WI38 (cell line): ENCODE measurements around the gene CHRNA4.

Experiments
- H3K4me3 ChIP-seq: 2 replicates; pipeline ENCODE4 v1.5.1; 2011; ENCODE audit warnings: low read depth, mild to moderate bottlenecking, control low read depth, low read length
- CTCF ChIP-seq: IDR thresholded peaks from 2 replicates; pipeline ENCODE4 v1.5.1; 2012; ENCODE audit warnings: low read depth, mild to moderate bottlenecking, control low read depth, low read length

CHRNA4 gene

DNA sequence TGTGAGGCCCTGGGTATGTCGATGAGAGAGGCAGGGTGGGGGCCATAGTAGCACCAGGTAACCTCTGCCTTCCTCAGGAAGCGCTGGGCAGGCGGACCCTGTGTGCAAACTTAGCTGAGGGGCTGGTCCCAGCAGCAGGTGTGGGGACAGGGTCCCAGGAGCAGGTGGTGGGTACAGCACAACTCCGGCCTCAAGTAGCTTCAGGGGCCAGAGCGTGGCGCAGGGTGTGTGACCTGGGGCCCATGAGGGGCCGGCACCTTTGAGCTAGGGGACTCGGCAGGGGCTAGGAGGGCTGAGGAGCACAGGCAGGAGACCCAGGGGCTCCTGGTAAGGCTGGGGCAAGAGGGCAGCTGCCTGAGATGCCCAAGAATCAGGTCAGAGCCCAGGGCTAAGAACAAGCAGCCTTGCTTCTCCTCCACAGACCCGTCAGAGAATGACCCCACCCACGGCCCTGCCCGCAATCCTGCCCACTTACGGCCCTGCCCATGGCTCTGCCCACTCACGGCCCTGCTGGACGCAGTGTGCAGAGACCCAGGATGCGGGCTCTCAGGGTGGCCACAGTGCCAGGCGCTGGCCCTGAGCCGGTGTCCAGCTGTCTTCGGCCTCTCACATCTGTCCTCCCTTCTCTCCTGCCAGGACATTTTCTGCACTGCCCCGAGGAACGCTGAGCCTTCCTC lies 30.9 kb downstream of the CHRNA4 start:
- H3K4me3 ChIP-seq = no peak overlapping the region
- TF ChIP-seq CTCF = no peak

DNA sequence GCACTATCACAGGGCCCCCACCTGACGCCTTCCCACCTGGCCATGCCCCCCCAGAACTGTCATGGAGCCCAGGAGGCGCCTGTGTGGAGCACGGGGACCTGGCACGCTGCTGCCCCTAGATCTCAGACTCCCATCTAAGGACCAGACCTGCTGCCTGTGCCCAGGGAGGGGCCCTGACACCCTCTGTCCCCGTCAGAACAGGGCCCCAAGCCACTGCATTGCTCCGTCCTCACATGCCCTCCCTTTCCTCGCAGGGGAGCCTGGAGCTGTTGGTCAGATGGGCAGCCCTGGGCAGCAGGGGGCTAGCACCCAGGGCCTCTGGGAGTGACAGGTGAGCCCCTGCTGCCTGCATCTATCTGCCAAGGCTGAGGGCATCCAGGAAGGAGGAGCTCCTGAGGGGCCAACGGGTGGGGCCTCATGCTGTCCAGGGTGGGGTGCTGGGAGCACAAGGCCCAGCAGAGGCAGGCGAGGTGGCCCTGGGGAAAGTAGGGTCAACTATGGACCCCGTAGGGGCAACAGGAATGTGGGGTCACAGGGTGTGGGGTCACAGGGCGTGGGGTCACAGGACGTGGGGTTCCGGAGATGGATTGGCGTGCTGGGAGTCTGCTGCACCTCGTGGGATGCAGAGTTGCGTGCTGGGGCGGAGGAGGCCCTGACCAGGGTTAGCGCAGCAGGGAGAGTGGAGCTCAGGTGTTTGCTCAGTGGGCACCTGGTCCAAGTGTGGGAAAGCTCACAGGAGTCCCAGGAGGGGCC lies 31.6 kb downstream of the CHRNA4 start:
- no peak for TF ChIP-seq CTCF

GRCh38 chr20:63328718-63329275 lies 32.4 kb downstream of the CHRNA4 start:
- TF ChIP-seq CTCF = no peak

More for the DNA sequence above, 31.6 kb downstream of the CHRNA4 start:
- H3K4me3 ChIP-seq = no peak overlapping the region

GRCh38 chr20:63328026-63328700 lies 33.0 kb downstream of the CHRNA4 start:
- TF ChIP-seq CTCF = no peak
- H3K4me3 ChIP-seq = no peak overlapping the region

More at GRCh38 chr20:63328718-63329275, 32.4 kb downstream of the CHRNA4 start:
- H3K4me3 ChIP-seq = no peak overlapping the region

DNA sequence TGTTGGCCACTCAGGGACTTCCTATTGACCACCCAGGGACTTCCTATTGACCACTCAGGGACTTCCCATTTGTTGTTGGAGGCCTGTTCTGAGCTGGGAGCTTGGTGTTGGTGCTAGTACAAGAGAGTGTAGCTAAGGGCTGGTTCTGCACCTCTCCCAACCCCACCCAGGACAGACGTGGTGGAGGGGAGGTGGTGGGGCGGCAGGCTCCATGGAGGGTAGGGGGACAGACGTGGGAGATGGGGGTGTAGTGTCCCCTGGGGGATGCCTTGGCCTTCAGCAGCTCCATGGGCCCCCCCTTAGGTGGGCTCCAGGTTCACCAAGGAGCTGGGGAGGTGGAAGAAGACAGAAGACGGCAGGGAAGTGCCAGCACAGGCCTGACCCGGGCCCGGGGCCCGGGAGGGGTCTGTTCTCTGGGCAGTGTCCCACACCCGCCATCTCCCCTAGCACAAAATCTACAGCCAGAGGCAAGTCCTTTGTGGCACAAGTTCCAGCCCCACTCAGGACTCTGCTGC lies 33.9 kb downstream of the CHRNA4 start:
- no peak for TF ChIP-seq CTCF
- no peak overlapping the region for H3K4me3 ChIP-seq

- no peak overlapping the region for H3K4me3 ChIP-seq
These were observed 34.6 kb downstream of the CHRNA4 start for GRCh38 chr20:63326314-63327230.

More at GRCh38 chr20:63326314-63327230, 34.6 kb downstream of the CHRNA4 start:
- TF ChIP-seq CTCF = no peak
